ENCODE results near the gene MKI67. TPM values are rescaled to one million over a fixed set of nuclear protein-coding genes. Genes with fewer than 3 reads are reported as not detected.

The MKI67 gene
- total and polyA plus RNA-seq, 2 donors (not counting 1 experiment from before 2014, with no cell fraction given) = 0.36 to 0.47 TPM

DNA sequence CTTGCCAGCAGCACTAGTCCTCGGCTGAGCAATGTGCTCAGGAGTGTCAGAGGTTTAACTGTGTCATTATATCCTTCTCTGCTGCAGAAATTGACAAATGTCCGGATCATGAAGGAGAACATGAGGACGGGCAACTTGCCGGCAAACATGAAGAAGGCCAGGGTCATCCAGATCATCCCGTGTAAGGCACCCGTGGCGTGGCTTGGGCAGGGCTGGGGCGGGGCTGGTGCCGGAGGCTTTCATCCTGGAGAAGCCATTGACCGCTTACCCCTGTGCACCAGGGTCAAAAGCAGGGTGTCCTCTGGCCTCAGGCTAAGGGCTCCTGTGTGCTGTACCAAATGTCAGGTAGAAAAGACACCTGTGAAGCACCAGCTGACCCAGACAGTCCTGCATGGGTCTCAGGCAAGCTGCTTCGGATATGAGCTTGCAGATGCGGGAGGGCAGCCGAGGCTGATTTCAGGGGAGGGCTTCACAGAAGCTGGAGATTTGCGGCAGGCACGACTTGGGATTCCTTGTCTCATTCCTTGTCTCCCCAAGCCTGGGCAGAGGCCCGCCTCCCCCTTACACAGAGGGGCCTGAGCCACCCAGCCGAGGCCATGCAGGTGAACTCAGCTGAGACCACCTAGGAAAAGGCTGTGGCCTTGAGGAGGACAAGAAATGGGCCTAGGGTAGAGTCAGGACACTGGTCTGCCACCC lies 55.4 kb downstream of the MKI67 start:
- Mint-ChIP-seq H3K27ac (no peak overlapping the region), H3K27me3 (no peaks in the 10 kb centered on the region), H3K4me3 (no peak overlapping the region), H3K9me3 (ENCODE audit: insufficient read depth) (no peaks in the 10 kb centered on the region), H3K4me1 (peaks cover 20% of the 10 kb centered on the region)
- peaks cover 29 to 76% of the 10 kb centered on the region in 2 experiments for H3K36me3 ChIP-seq (replicated peaks in 1 of 2; ENCODE audit: control extremely low read depth in 1 of 2, control insufficient read depth in 1 of 2, extremely low read depth in 1 of 2, insufficient read depth in 2 of 2, low read length in 1 of 2)
- H3K9me3 ChIP-seq (ENCODE audit: control extremely low read depth in 1 of 3, control insufficient read depth in 2 of 3, insufficient read depth in 1 of 3, low read length in 2 of 3) = no peaks in the 10 kb centered on the region
- H3K9ac ChIP-seq (ENCODE audit: low read length) = no peak overlapping the region
- H2AFZ ChIP-seq (ENCODE audit: insufficient read depth, low read depth, low read length, poor library complexity, severe bottlenecking) = no peak overlapping the region
- no peaks in the 10 kb centered on the region for H4K20me1 ChIP-seq (ENCODE audit: control insufficient read depth, insufficient read depth, low read length, poor library complexity, severe bottlenecking)
- DNase-seq = no peak
- intact Hi-C loops (cut with micrococcal nuclease) = no loop called here
- POLR2A ChIA-PET = no interaction called here
- TF ChIP-seq, protein P1, sequence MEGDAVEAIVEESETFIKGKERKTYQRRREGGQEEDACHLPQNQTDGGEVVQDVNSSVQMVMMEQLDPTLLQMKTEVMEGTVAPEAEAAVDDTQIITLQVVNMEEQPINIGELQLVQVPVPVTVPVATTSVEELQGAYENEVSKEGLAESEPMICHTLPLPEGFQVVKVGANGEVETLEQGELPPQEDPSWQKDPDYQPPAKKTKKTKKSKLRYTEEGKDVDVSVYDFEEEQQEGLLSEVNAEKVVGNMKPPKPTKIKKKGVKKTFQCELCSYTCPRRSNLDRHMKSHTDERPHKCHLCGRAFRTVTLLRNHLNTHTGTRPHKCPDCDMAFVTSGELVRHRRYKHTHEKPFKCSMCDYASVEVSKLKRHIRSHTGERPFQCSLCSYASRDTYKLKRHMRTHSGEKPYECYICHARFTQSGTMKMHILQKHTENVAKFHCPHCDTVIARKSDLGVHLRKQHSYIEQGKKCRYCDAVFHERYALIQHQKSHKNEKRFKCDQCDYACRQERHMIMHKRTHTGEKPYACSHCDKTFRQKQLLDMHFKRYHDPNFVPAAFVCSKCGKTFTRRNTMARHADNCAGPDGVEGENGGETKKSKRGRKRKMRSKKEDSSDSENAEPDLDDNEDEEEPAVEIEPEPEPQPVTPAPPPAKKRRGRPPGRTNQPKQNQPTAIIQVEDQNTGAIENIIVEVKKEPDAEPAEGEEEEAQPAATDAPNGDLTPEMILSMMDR (IDR thresholded peaks at IDR 0.05) = no peak
- TF ChIP-seq EZH2 (IDR thresholded peaks at IDR 0.05; ENCODE audit: borderline replicate concordance, insufficient read depth, low read depth, low read length, poor library complexity, severe bottlenecking) = no peak
- no peaks in the 10 kb centered on the region for H3K27me3 ChIP-seq (replicated peaks in 1 of 4; ENCODE audit: control extremely low read depth in 1 of 4, control insufficient read depth in 3 of 4, insufficient read depth in 4 of 4, low read length in 3 of 4)
- H3K79me2 ChIP-seq (ENCODE audit: control insufficient read depth, insufficient read depth, low read length) = no peaks in the 10 kb centered on the region
- CTCF ChIA-PET = interaction anchor here (0.5 to 20.7 kb wide), 5 partner anchors 33 to 165 kb away, joined by 3 to 524 read pairs (median 55); partner anchors contain the start of gene PTPRE
- no peak for ATAC-seq (ENCODE audit: low read depth)
- H3K4me1 ChIP-seq (ENCODE audit: control insufficient read depth in 2 of 2, insufficient read depth in 2 of 2, low read length in 2 of 2) = peaks cover 6 to 19% of the 10 kb centered on the region in 2 donors
- no peak overlapping the region for H3K27ac ChIP-seq (ENCODE audit: low read length in 2 of 2)
- H3K4me3 ChIP-seq (ENCODE audit: control extremely low read depth in 1 of 5, extremely low read depth in 1 of 5, insufficient read depth in 1 of 5, low read depth in 2 of 5, low read length in 4 of 5) = no peak overlapping the region
- 88% methylated on average over 15 of the region's 17 CpGs for WGBS (ENCODE audit: insufficient coverage)
- H3K4me2 ChIP-seq (replicated peaks; ENCODE audit: low read depth, low read length, poor library complexity, severe bottlenecking) = no peak overlapping the region

DNA sequence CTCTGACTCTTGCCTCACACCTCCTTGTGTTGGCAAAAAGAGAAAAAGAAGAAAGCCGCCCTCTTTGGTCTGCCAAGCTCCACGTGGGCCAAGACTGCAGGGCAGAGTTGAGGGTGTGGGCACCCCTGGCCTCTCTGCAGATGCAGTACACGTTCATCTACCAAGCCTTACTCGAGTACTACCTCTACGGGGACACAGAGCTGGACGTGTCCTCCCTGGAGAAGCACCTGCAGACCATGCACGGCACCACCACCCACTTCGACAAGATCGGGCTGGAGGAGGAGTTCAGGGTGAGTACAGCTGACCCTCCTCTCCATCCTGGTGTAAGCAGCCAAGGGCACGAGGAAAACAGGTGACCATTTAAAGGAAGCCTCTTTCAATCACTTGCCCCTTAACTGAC lies 56.1 kb downstream of the MKI67 start:
- Mint-ChIP-seq H3K4me1 (peaks cover 27% of the 10 kb centered on the region), H3K4me3 (no peak overlapping the region), H3K27me3 (no peaks in the 10 kb centered on the region), H3K27ac (no peak overlapping the region), H3K9me3 (ENCODE audit: insufficient read depth) (no peaks in the 10 kb centered on the region)
- Histone ChIP-seq H3K36me3 (replicated peaks in 1 of 2; ENCODE audit: control extremely low read depth in 1 of 2, control insufficient read depth in 1 of 2, extremely low read depth in 1 of 2, insufficient read depth in 2 of 2, low read length in 1 of 2) (peaks cover 28 to 78% of the 10 kb centered on the region in 2 experiments), H3K9me3 (ENCODE audit: control extremely low read depth in 1 of 3, control insufficient read depth in 2 of 3, insufficient read depth in 1 of 3, low read length in 2 of 3) (no peaks in the 10 kb centered on the region), H3K79me2 (ENCODE audit: control insufficient read depth, insufficient read depth, low read length) (no peaks in the 10 kb centered on the region), H3K4me1 (ENCODE audit: control insufficient read depth in 2 of 2, insufficient read depth in 2 of 2, low read length in 2 of 2) (peaks cover 13 to 26% of the 10 kb centered on the region in 2 donors), H2AFZ (ENCODE audit: insufficient read depth, low read depth, low read length, poor library complexity, severe bottlenecking) (no peak overlapping the region), H3K4me3 (ENCODE audit: control extremely low read depth in 1 of 5, extremely low read depth in 1 of 5, insufficient read depth in 1 of 5, low read depth in 2 of 5, low read length in 4 of 5) (no peak overlapping the region), H4K20me1 (ENCODE audit: control insufficient read depth, insufficient read depth, low read length, poor library complexity, severe bottlenecking) (no peaks in the 10 kb centered on the region), H3K27ac (ENCODE audit: low read length in 2 of 2) (no peak overlapping the region), H3K9ac (ENCODE audit: low read length) (no peak overlapping the region), H3K4me2 (replicated peaks; ENCODE audit: low read depth, low read length, poor library complexity, severe bottlenecking) (no peak overlapping the region), H3K27me3 (replicated peaks in 1 of 4; ENCODE audit: control extremely low read depth in 1 of 4, control insufficient read depth in 3 of 4, insufficient read depth in 4 of 4, low read length in 3 of 4) (no peaks in the 10 kb centered on the region)
- ATAC-seq (ENCODE audit: low read depth) (no peak), DNase-seq (no peak)
- ChIA-PET CTCF (interaction anchor here (1.4 to 20.7 kb wide), 8 partner anchors 12 to 216 kb away, joined by 4 to 524 read pairs (median 10); partner anchors contain the start of gene PTPRE), POLR2A (no interaction called here)
- intact Hi-C loops (cut with micrococcal nuclease) = no loop called here
- WGBS (ENCODE audit: insufficient coverage) = 100% methylated on average over 7 of the region's 10 CpGs
- TF ChIP-seq, protein P1 (IDR thresholded peaks at IDR 0.05) = no peak
- no peak for TF ChIP-seq EZH2 (IDR thresholded peaks at IDR 0.05; ENCODE audit: borderline replicate concordance, insufficient read depth, low read depth, low read length, poor library complexity, severe bottlenecking)

All from B cell (primary cell).